Measurements from ENCODE around the gene F2.

GRCh38 chr11:46676436-46677158 is 42.4 kb upstream of the F2 start:
- TF ChIP-seq CTCF (IDR thresholded peaks at IDR 0.05 in 8 of 11, conservative IDR thresholded peaks at IDR 0.05 in 3 of 11) (no peak), POLR2A (IDR thresholded peaks at IDR 0.05) (no peak), POLR2AphosphoS5 (IDR thresholded peaks at IDR 0.05) (peak in 1 of 3 donors; percentile 48)
